Activated CD4-positive, CD25-positive, alpha-beta regulatory T cell (primary cell): ENCODE measurements around the gene TUBB1.
A peak's percentile ranks its signal among the peaks of the same experiment; 100 is the strongest.
"Not testable (repeated sequence)": the region's sequence is repeated elsewhere in the genome, so short reads cannot be mapped to it uniquely, and the experiment has no call there.

Experiments used
- DNase-seq, 4 experiments: peaks; one replicate each; lab custom pipeline; 2025; lab: John Stamatoyannopoulos, UW

TUBB1 gene

DNA sequence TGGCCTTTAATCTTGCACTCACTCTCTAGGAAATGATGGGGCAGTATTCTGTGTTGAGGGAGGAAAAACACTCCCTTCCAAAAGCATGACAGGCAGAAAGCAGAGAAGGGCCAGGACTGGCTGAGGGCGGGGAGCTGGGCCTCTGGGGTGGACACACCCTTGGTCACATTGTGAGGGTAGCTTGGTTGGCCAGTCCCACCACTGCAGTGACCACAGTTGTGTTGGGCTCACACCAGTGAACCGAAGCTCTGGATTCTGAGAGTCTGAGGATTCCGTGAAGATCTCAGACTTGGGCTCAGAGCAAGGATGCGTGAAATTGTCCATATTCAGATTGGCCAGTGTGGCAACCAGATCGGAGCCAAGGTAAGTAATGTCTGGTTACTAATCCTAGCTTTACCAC lies at the start of gene TUBB1:
Gene TUBB1 (plus strand): TSS at position 213 of the 400 bp plus-strand sequence. CDS start 94 bp downstream, at position 307.
- DNase-seq = no peak

DNA sequence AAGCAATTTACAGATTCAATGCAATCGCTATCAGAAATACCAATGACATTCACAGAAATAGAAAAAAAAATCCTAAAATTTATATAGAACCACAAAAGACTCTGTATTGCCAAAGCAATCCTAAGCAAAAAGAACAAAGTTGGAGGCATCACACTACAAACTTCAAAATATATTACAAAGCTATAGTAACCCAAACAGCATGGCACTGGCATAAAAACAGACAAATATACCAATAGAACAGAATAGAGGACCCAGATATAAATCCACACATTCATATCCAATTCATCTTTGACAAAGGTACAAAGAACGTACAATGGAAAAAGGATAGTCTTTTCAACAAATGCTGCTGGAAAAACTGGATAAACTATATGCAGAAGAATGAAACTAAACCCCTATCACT lies 49.8 kb upstream of the TUBB1 start:
- no peak for DNase-seq

DNA sequence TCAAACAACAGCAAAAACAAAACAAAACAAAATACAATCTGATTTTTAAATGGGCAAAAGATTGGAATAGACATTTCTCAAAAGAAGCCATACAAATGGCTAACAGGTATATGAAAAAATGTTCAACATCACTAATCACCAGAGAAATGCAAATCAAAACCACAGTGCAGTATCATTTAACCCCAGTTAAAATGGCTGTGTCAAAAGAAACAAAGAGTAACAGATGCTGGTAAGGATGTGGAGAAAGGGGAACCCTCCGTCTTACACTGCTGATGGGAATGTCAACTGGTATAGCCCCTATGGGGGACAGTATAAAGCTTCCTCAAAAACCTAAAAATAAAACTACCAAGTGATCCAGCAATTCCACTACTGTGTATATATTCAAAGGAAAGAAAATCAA lies 49.1 kb upstream of the TUBB1 start:
- DNase-seq = no peak

DNA sequence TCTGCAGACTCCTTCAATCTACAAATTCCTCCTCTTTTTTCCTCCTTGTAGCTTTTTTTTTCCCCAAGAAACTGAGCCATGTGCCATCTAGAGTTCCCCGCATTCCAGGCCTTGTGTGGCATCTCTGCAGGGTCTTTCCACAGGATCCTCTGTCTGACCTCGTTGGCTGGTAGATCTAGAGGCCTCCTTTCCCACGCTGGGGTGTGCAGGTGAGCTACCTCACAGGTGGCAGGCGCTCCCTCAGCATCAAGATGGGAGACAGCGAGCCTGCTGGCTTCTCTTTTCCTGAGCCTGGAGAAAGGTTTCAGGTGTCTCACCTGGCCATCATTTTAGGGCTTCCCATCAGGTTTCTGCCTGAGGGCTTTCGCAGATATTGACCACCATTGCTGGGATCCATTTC lies 47.8 kb upstream of the TUBB1 start:
- DNase-seq = no peak

DNA sequence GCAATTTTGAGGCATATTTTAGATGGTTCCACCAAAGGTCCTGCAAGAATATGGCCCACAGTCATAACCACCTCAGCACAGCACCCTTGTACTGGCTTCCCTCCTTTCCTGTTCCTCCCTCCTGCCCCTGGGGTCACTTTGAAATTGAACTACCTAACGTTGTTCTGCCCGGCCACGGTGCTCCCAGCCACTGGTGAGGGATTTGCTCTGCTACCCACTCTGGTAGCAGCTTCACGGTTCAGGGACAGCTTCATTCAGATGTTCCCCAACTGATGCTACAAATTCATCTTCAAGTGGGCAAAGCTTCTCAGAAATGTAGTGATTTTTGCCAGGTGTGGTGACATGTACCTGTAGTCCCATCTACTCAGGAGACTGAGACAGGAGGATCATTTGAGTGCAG lies 46.0 kb upstream of the TUBB1 start:
- DNase-seq = no peak

DNA sequence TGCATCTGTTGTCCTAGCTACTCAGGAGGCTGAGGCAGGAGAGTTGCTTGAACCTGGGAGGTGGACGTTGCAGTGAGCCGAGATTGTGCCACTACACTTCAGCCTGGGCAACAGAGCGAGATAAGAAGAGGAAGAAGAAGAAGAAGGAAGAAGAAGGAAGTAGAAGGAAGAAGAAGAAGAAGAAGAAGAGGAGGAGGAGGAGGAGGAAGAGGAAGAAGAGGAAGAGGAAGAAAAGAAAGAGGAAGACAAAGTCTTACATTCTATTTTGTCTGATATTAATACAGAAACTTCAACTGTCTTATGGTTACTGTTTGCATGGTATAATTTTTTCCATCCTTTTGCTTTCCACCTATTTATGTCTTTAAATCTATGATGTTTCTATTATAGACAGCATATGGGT lies 45.4 kb upstream of the TUBB1 start:
- DNase-seq = no peak

DNA sequence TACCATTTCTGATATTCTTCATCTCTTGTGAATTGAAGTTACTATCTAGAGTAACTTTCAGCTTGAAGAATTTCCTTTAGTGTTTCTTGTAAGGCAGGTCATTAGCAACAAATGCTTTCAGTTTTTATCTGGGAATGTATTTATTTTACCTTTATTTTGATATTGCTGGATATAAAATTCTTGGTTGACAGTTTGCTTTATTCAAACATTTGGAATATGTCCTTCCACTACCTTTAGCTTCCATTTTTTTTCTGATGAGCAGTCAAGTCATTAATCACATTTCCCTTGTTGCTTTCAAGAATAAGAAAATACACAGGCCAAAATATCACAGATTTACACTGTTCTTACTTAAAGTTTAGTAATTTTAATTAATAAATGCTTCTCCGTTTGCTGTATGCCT lies 43.9 kb upstream of the TUBB1 start:
- no peak for DNase-seq

DNA sequence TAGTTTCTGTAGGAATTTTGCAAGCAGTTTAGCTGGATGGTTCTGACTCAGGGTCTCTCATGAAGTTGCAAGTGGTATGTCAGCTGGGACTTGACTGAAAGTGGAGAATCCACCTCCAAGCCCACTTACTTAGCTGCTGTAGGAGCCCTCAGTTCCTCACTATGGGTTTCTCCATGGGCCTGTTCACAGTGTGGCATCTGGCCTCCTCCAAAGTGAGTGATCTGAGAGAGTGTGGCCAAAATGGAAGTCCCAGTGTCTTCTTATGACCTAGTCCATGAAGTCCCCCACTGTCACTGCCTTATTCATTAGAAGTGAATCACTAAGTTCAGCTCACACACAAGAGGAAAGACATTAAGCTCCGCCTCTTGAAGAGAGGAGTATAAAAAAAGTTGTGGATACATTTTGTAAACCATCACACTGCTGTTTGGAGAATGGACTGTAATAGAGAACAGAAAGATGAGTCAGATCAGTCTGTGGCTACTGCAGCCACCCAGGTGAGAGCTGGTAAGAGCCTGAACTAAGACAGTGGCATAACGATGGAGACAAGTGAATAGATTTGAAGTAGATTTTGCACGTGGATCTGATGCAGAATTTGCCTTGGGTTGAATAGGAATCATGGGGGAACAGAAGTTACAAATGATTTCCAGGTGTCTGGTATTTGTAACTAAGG lies 43.0 kb upstream of the TUBB1 start:
- no peak for DNase-seq

DNA sequence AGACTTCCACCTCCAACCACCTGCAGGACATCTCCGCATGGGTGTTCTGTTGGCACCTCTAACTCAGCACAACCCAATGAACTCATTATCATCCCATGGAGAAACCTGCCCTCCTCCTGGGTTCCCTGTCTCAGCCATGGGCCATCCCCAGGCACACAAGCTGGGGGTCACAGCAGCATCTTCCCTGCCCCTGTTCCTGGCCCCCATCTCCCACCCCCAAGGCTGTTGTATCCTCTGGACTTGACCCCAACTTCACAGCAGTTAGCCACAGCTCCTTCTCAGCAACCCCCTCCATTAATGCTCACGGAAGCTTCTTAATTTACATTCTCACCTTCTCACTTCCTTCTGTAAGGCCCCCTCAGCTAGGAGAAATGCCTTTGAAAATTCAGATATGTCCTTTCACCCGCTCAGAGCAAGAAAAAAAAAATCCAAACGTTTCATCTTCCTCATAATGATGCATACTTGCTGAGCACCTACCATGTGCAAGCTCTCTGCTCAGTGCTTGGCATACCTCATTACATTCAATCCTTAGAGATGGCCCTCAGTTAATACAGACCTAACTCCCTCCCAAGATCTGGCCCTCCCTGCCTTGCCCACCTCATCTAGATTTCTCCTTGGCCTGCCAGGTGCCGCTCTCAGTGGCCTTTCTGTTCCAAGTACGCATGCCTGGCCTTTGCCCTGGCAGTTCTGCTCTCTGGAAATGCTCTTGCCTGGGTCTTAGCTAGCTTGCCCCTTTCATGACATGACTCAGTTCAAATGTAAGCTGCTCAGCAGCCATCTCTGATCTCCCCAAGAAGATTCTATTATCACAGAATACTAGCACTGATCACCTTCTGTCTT lies 40.7 kb upstream of the TUBB1 start:
- no peak for DNase-seq

DNA sequence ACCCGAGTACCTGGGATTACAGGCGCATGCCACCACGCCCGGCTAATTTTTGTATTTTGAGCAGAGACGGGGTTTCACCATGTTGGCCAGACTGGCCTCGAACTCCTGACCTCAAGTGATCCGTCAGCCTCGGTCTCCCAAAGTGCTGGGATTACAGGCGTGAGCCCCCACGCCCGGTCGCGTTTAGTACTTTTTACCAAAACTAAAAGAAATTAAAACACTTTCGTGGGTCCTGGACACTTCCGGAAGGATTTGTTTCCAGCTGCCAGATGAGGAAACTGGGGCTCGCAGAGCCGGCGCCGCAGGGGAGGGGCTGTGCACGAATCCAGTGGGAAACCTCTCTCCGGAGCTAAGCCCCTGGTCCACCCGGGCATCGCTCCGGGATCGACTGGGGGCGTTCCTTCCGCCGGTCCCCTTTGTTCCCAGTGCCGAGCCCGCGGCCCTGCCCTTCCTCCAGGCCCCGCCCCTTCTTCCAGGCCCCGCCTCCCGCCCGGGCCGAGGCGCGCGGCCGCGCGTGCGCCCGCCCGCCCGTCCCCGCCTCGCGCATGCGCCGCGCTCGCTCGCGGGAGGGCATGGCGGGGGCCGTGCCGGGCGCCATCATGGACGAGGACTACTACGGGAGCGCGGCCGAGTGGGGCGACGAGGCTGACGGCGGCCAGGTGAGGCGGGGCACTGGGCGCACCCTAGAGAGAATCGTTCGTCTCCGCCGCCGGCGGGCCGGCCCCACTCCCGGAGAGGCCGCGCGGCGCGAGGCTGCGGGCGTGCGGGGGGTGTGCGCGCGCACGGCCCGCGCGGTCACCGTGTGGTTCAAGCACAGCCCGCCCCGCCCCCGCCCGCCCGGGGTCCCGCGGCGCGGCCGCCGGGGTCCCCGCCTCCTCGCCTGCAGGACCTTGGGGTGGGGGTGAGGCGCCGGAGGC lies 38.3 kb upstream of the TUBB1 start, which contains the start of gene NELFCD:
Gene NELFCD (plus strand): TSS at position 546 of the 917 bp plus-strand sequence. CDS start 54 bp downstream, at position 600.
- DNase-seq = peak; percentile 77 to 86 (median 82)

DNA sequence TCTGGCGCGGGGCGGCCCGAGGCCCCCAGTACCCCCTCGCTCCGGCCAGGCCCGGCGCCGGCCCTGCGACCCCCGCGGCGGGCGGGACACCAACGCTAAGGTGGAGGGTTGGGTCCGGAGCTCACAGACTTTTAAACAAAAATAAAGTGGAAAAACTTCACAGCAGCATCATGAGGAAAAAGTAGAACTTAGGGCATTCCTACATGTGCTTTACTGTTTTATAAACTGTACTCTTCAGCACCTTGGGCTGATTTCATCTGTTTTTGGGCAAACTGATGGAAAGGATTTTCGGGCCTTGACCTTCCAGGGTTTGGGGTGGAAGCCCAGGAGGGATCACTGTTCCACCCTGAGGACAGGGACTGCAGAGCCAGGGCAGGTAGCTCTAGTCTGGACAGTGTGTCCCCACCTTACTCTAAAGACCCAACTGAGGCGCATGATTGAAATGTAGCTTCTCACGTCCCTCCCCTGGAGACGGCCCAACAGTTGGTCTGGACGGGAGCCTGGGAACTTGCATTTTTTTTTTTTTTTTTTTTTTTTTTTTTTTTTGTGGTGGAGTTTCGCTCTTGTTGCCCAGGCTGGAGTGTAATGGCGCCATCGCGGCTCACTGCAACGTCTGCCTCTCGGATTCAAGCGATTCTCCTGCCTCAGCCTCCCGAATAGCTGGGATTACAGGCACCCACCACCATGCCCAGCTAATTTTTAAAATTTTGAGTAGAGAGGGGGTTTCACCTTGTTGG lies 37.4 kb upstream of the TUBB1 start:
- DNase-seq = no peak

DNA sequence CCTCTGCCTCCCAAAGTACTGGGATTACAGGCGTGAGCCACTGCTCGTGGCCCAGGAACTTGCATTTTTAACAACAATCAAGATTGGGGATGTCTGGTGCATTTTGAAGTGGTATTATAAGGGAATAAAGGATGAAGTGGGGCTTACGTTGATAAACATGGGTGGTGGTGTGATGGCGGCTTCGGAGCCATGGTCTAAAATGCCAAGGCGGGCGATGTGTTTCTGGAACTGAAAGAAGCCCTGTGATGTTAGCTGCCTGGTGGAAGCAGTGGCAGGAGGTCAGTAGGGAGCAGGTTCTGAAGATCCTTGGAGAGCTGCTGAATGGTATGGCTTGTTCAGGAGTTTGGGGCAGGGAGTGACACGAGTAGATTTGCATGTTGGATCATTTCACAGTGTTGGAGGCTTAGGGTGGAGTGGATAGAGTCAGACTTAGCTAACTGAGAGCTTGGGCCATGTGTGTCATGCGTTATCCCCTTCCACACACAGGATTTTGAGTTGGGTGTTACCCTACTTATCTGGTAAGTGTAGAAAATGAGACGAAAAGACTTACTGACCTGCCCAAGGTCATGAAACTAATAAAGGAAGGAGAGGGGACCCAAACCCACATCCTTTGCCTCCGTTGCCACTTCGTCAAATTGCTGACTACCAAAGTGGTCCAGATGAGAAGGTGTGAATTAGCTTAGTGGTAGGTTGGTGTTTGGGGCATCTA lies 36.7 kb upstream of the TUBB1 start:
- no peak for DNase-seq

DNA sequence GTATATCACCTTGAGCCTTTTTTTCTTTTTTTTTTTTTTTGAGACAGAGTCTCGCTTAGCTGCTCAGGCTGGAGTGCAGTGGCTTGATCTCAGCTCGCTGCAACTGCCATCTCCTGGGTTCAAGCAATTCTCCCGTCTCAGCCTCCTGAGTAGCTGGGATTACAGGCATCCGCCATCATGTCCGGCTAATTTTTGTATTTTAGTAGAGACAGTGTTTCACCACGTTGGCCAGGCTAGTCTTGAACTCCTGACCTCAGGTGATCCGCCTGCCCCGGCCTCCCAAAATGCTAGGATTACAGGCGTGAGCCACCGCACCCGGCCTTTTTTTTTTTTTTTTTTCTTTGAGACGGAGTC lies 36.1 kb upstream of the TUBB1 start:
- DNase-seq = not testable (repeated sequence)

DNA sequence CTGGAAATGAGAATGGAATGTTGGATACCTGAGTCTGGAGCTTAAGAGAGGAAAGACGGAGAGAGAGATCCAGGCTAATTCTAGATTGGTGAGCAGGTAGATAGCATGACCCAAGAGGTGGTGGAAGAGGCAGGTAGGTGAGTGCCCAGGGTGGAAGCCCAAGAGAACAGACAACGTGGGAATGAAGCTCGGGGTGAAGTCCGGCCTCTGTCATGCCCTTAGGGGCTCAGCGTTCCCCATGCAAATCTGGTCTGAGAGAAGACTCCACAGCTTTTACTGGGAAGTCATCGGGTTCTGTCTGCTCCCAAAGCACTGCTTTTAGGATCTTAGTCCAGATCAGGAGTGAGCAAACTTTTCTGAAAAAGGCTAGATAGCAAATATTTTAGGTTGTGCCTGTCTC lies 34.5 kb upstream of the TUBB1 start:
- no peak for DNase-seq

DNA sequence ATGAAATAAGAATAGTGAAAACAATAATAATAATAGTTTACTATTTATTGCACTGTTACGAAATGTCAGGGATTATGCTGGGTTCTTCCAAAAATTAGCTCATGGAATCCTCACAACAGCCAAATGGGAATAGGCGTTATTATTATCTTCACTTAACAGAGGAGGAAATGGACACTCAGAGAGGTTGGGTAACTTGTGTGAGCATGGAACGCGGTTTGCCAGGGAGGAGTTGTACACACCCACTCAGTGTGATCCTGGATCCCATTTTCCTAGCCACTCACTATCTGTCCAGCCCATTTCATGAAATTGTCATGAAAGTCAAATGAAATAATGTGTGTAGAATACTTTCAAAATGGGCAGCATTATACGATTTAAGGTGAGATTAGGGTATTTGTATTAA lies 33.6 kb upstream of the TUBB1 start:
- DNase-seq = no peak

DNA sequence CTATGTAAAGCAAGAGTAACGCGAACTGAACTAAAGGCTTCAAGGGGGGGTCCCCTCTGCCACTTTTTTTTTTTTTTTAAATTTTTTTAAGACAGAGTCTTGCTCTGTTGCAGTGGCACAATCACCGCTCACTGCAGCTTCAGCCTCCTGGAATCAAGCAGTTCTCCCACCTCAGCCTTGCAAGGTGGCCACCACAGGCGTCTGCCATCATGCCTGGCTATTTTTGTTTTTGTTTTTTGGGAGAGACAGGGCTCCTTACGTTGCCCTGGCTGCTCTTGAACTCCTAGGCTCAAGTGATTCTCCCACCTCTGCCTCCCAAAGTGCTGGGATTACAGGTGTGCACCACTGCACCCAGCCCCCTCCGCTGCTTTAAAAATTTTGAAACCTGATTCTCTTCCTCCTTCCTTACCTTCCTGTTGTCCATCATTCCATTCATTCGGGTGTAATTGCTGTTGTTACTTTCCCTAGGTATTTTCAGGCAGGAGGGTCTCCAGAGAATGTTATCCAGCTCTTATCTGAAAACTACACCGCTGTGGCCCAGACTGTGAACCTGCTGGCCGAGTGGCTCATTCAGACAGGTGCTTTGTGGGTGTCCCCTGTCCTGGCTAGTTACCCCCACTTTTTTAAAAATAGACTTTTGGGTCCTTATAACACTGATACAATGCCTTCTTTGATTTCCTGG lies 32.8 kb upstream of the TUBB1 start:
- no peak for DNase-seq

DNA sequence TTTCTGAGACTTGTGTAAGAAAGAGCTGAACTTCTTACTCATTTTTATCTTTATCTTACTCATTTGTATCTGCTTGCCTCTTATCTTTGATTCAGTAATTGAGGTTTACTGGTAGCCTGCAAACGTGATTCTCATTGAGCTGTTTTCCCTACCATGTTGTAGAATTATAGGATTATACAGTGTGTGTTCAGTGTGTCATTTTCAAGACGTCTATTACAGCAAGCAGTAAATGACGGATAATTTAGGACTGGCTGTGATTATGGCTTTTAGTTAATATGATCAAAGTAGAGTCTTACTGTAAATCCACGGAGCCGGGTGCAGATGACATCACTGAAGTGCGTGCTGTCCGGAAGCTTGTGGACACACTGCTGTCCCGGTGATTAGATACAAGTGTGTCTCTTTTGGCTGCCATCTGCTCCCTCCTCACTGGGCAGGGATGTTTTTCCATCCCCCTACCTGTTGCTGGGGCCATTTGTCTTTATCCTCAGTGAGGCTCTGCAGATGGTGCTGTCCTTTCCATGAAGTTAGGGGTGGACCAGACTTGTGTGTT lies 32.2 kb upstream of the TUBB1 start:
- no peak for DNase-seq

DNA sequence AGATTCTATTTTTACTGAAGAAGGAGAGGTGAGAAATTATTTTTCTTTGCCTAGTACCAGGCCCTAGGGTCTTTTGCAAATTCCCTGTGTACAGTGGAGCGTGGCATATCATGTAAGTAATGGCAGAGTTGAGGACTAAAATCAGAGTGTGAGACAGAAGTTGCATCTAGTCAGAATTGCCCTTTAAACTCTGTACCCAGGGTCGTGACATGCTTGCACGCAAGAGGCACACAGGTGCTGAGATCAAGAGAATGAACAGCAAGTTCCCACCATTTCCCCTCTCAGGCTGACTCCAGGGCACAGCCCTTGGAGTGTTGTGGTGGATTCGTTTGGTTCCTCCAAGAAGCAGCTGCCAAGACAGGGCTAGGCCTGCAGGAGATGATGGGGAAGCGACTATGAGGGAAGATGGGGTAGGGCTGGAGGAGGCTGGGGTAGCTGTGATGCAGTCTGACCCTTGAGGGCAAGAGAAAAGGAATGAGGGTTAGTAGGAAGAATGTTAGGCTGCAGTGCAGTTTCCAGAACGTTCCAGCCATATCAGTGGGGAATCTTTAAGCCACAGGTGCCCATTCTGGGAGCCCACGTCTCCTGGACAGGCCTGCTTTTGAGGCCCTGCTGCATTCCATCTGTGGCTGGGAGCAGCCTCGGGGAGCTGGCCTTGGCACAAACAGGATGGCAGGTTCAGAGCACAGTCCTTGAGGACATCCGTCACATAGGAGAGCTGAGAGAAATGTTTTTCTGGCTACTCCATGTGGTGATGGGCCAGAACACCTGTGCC lies 31.3 kb upstream of the TUBB1 start:
- DNase-seq = no peak

DNA sequence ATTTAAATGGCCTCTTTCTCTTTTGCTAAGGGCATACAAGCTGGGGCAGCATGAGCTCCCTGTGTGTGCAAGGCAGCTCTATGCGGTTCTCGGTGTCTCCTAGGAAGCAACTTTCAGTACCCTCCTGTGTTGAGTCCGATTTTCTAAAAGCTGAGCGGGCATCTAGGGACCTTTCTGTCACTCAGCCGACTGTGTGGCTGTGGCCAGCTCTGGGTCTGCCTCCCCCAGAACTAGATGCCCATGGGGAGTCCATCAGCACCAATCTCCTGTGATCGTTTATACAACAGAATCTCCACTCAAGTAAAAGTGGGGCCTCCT lies 30.7 kb upstream of the TUBB1 start:
- DNase-seq = no peak

DNA sequence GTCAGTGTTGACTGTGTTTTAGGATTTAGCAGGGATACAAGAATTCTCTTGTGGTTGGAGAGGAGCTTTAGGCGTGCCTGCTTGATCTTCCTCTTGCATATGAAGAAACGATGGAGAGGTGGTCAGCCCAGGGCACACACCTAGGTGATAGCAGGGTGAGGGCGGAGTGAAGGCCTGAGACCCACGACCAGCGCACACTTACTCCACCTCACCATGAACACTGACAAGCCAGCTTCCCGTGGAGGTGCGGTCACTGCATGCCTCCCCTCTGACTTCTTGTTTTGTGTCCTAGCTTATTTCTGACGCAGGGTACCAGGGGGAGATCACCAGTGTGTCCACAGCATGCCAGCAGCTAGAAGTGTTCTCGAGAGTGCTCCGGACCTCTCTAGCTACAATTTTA lies 30.0 kb upstream of the TUBB1 start:
- DNase-seq = no peak
